ENCODE data around the gene OCRL.
A peak's percentile ranks its signal among the peaks of the same experiment; 100 is the strongest.

OCRL gene

DNA sequence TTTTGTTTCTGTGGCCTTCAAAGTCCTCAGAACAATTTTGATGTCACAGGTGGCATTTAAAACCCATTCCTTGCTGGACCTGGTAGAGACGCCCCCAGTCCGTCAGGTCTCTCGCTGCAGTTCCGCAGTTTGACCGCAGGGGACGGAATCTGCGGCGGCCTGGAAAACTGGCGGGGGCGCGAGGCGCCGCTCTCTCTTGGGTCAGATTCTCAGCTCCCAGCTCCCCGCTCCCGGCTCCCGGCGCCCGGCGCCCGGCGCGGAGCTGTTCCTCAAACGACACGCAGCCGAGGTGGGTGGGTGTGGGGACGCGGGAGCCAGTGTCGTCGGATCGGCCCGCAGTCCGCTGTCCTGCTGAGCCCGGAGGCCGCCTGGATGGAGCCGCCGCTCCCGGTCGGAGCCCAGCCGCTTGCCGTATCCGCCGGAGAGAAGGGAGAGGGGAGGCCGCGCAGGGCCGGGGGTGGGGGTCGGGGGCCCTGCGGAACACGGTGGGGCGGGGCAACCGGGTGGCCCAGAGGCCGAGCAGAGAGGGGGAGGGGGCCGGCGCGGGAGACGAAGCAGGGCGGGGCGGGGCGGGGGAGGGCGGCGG is at the start of gene OCRL:
TSS of gene OCRL (plus strand) at position 192 of the 586 bp plus-strand sequence. CDS start at position 373, 181 bp downstream.
- peak; percentile 87 for DNase-seq

GRCh38 chrX:129490330-129490729 is 49.7 kb upstream of the OCRL start:
- no peak for DNase-seq

GRCh38 chrX:129493643-129494042 is 46.4 kb upstream of the OCRL start:
- no peak for DNase-seq

DNA sequence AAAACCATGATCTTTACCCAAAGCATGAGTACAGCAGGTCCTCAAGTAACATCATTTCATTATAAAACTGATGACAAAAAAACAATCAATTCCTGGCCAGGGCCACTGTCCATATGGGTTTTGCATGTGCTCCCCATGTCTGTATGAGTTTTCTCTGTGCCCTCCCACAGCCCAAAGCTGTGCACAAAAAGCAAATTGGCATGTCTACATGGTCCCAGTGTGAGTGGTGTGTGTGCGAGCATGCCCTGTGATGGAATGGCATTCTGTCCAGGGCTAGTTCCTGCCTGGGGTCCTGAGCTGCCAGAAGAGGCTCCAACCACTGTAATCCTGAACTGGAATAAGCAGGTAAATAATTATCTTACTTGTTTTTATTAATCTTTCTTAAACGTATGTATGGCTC is 45.2 kb upstream of the OCRL start:
- no peak for DNase-seq

DNA sequence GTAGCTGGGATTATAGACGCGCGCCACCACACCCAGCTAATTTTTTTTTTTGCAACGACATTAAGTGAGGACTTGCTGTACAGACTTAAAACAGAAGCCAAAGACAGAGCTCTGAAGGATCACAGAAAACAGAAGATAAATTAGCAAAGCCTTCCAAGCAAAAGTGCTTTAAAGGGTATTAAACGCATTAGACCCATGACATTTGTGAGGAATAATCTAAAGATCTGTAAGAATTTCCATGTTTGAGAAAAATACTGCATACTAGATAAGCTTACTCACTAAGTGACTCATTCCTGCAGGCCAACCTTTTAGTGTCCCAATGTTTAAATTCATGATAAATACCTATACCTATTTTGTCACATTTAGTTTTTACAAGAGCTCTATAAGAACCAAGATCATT is 44.2 kb upstream of the OCRL start:
- DNase-seq, result no peak

GRCh38 chrX:129496625-129497024 is 43.4 kb upstream of the OCRL start:
- DNase-seq, result no peak

DNA sequence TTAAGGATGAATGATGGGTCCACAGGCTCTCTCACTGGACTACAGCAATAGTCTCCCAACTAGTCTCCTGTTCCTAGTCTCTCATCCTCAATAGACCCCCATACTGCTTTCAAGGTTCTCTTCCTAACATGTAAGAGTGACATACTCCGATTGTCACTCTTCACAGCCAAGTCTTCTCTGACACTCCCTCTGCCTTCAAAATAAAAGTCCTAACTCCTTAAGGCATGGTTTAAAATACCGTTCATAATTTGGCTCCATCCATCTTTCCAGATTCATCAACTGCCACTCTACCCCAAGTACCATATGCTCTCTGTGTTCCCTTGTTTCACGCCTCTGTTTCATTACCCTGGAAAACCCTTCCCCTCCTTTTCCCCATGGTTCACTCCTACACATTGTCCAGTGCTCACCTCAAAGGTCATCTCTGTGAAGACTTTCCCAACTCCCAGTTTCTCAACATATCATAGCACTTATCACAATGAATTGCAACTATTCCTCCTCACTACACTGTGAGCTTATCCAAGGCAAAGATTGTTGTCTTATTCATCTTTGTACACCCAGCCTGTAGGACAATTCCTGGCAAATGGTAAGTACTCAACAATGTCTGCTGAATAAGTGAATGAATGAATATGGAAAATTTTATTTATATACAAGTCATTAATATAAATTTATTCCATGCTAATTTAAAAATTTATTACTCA is 42.8 kb upstream of the OCRL start:
- DNase-seq, result no peak

- DNase-seq, result no peak
Observed at GRCh38 chrX:129510331-129510730, 29.7 kb upstream of the OCRL start.

DNA sequence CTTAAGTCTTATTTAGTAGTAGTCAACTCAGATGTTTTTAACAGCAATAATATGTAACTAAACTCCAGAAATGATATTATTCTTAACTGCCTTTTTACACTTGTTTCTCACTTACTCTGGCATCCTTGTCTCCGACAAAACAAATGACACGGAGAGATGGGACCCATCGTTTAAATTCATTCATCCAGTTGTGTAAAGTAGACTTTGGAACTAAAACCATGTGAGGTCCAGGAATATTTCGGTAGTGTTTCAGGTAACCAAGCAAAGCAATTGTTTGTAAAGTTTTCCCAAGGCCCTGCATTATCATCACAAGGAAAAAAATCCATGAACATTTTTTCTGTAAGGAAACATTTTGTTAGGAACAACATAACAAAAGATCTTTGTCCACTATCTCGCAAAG is 28.4 kb upstream of the OCRL start:
- DNase-seq, result no peak

- DNase-seq, result no peak
Observed at GRCh38 chrX:129512409-129512808, 27.6 kb upstream of the OCRL start.

GRCh38 chrX:129516402-129516801 is 23.7 kb upstream of the OCRL start:
- no peak for DNase-seq

GRCh38 chrX:129520151-129520550 is 19.9 kb upstream of the OCRL start:
- DNase-seq, result no peak

GRCh38 chrX:129522184-129523078 is 17.6 kb upstream of the OCRL start:
- DNase-seq, result peak; percentile 42

DNA sequence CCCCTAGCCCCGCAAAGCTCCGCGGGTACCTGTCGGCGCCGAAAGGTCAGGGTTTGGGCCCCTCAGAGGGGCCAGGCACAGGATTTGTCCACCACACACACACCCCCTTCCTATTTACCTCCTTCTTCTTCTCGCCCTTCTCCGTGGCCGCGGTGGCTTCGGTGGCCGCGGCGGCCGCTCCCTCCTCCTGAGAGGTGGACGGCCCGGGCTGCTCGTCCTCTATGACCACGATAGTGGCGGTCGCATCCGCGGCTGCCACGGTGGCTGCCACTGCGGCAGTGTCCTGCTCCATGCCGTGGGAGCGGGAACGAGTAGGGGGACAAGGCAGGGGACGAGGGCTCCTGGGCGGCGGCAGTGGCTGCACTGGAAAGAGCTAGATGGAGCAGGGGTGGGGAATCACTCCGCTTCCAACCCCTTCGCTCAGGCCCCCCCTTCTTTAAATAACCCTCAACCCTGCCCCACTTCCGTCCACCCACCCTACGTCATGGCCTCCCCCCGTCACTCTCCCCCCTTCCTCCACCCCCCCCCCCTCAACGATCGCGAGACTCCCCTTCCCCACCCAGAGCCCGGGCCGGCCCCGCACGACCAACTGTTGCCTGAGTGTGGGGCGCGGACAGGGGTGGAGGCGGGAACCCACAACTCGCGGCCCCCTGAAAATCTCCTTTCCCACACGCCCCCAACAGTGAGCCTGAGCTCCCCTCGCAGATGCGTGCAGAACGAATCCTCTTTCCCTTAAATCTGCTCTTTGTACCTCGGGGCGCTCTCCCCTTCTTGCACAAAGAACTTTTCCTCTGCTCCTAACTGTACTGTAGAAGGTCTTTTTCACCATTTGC is 16.8 kb upstream of the OCRL start, which contains the start of gene SMARCA1:
TSS of gene SMARCA1 (minus strand) at position 412 of the 833 bp plus-strand sequence. CDS start at position 292, 120 bp downstream.
- DNase-seq, result peak; percentile 76

DNA sequence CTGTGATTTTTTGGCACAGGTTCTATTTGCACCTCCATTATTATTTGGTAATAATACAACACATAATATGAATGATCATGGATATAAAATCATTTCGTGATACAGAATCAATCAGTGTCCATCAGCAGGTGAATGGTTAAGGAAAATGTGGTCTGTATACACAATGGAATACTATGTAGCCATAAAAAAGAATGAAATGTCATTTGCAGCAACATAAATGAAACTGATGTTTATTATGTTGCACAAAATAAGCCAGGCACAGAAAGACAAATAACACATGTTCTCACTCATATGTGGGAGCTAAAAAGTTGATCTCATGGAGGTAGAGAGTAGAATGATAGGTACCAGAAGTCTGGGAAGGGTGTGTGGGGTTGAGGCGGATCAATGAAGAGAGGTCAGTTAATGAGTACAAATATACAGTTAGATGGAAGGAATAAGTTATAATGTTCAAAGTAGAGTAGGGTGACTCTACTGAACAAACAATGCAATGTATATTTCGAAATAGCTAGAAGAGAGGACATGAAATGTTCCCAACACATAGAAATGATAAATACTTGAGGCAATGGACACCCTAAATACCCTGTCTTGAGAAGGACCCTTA is 15.7 kb upstream of the OCRL start:
- no peak for DNase-seq

- no peak for DNase-seq
Observed at GRCh38 chrX:129525162-129525561, 14.9 kb upstream of the OCRL start.

- no peak for DNase-seq
Observed at GRCh38 chrX:129525896-129526295, 14.2 kb upstream of the OCRL start.

GRCh38 chrX:129529685-129530281 is 10.3 kb upstream of the OCRL start:
- DNase-seq, result no peak

GRCh38 chrX:129530410-129530809 is 9.6 kb upstream of the OCRL start:
- no peak for DNase-seq

DNA sequence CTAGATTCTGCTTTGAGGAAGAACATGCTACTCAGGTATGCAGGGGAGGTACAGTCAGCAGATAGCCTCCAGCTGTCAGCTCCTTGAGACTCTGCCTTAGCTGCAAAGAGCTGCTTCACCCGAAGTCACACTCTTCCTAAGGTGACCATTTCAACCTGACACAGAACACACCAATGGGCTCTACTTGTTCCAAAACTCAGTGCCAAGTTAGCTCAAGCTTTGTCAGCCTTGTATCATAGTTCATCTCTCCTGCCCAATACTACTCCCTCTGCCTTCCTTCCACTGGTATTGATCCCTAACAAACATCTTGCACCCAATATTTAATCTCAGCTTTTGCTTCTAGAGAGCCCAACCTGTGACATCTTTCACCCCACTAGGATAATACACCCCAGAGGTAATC is 8.9 kb upstream of the OCRL start:
- DNase-seq, result no peak

- no peak for DNase-seq
Observed at GRCh38 chrX:129534816-129535578, 5.1 kb upstream of the OCRL start.

Data from NCI-H2227 treated with DMSO at 0.1 percent for 48 hours (cell line).